Parathyroid adenoma (tissue), 2 donors: ENCODE measurements around the gene PCED1B.

Source experiments
- H2AFZ ChIP-seq: fragments of 300-600 bp; sonication (generic); one replicate; pipeline ENCODE4 v1.7.0; 2017; ENCODE audit warnings: antibody characterized with exemption, mild to moderate bottlenecking
- H3K27ac ChIP-seq: fragments of 300-600 bp; sonication (generic); one replicate; pipeline ENCODE4 v1.7.0; 2017
- H3K27me3 ChIP-seq: fragments of 300-600 bp; sonication (generic); one replicate; pipeline ENCODE4 v1.7.0; 2017; ENCODE audit warnings: low read length; ENCODE audit not compliant: control insufficient read depth, insufficient read depth
- H3K36me3 ChIP-seq: fragments of 300-600 bp; sonication (generic); one replicate; pipeline ENCODE4 v1.7.0; 2017; ENCODE audit warnings: low read length; ENCODE audit not compliant: control insufficient read depth, insufficient read depth
- H3K4me1 ChIP-seq: fragments of 300-600 bp; sonication (generic); one replicate; pipeline ENCODE4 v1.7.0; 2017; ENCODE audit warnings: control low read depth
- H3K4me2 ChIP-seq: fragments of 300-600 bp; sonication (generic); one replicate; pipeline ENCODE4 v1.7.0; 2017; ENCODE audit warnings: low read length
- H3K4me3 ChIP-seq: fragments of 300-600 bp; sonication (generic); one replicate; pipeline ENCODE4 v1.7.0; 2017; ENCODE audit warnings: low read depth, low read length
- H3K79me2 ChIP-seq: fragments of 300-600 bp; sonication (generic); one replicate; pipeline ENCODE4 v1.7.0; 2017; ENCODE audit warnings: control low read depth
- H3K9ac ChIP-seq: fragments of 300-600 bp; sonication (generic); one replicate; pipeline ENCODE4 v1.7.0; 2017; ENCODE audit warnings: mild to moderate bottlenecking
- H3K9me3 ChIP-seq: fragments of 300-600 bp; sonication (generic); one replicate; pipeline ENCODE4 v1.7.0; 2017; ENCODE audit warnings: low read length; ENCODE audit not compliant: control insufficient read depth
- CTCF ChIP-seq: fragments of 300-600 bp; sonication (generic); IDR thresholded peaks from one replicate; pipeline ENCODE4 v1.7.0; 2017; ENCODE audit warnings: antibody characterized with exemption, mild to moderate bottlenecking
- donor health status: primary hyperparathyroidism.

Gene PCED1B

DNA sequence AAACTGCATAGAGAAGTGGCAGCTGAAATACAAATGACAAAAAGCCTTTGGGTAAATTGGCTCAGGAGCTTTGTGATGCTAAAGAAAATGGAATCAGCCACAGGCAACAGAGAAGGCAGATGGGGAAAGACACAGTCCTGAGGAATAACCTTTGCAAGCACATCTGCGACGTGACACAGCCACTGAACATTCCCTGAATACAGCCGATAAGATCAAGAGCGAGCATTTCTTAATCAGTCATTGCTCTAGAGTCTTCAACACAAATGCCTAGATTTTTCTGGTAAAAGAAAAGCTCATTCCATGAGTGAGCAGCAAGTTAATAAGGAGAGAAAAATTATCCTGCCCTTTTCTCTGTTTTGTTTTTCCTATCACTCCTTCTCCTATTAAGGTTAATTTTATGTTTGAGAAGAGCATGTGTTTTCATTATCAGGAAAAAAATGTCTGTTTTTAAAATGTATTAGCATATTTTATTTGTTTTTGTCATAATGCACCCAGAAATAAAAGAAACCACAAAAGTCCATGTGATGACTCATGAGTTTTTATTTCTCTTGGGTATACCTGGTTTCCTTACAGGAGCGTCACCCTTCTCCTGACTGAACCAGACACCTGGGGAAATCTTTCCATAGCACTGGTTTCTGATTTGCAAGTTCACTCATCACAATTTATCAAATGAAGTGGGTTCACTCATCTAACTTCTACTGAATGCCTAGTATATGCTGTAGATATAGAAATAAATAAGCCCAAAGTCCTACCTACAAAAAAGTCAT, 45.4 kb upstream of the PCED1B start:
- H3K4me2 ChIP-seq: no peak overlapping the region
- H3K9me3 ChIP-seq: no peaks in the 10 kb centered on the region
- TF ChIP-seq CTCF: no peak
- no peak overlapping the region for H2AFZ ChIP-seq
- no peak overlapping the region for H3K4me3 ChIP-seq
- peaks cover 2% of the 10 kb centered on the region for H3K4me1 ChIP-seq
- no peaks in the 10 kb centered on the region for H3K36me3 ChIP-seq
- H3K27me3 ChIP-seq: no peaks in the 10 kb centered on the region
- H3K9ac ChIP-seq: no peak overlapping the region
- no peak overlapping the region for H3K27ac ChIP-seq
- H3K79me2 ChIP-seq: no peaks in the 10 kb centered on the region

DNA sequence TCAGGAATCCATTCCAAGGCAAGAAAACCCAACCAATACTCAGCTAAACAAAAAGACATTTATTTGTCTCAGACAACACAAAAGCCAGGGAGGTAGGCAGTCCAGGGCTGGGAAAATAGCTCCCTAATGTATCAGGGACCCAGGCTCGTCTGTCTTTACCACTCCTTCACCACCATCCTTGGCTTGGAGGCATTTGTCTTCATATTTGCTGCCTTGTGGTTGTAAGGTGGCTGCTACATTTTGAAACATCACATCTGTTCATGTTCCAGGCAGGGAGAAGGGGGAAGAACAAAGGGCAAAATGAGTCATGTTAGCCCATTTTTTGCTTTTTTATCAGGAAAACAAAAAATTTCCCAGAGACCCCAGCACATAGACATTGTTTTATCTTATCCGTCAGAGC, 44.8 kb upstream of the PCED1B start:
- Histone ChIP-seq H3K4me3 (no peak overlapping the region), H3K4me2 (no peak overlapping the region), H3K27me3 (no peaks in the 10 kb centered on the region), H3K79me2 (no peaks in the 10 kb centered on the region), H3K36me3 (no peaks in the 10 kb centered on the region), H3K27ac (no peak overlapping the region), H3K9ac (no peak overlapping the region), H2AFZ (no peak overlapping the region), H3K9me3 (no peaks in the 10 kb centered on the region), H3K4me1 (peaks cover 2% of the 10 kb centered on the region)
- TF ChIP-seq CTCF: no peak

DNA sequence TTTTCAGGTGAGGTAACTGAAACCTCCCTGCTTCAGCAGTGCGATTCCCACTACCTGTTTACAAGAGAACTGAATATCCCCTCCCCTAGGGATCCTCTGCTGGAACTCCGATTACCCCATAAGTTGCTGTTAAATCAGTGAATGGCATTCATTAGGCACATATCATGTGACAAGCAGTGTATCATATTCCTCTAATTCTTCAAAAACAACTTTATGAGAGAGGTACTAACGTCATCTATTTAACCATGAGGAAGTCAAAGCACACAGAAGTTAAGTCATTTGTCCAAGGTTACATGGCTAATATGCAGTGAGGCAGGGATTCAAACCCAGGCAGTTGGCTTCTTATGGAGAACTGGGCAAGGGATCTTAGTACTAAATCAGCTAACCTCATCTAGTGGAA, 43.9 kb upstream of the PCED1B start:
- no peaks in the 10 kb centered on the region for H3K27me3 ChIP-seq
- no peaks in the 10 kb centered on the region for H3K9me3 ChIP-seq
- no peak overlapping the region for H3K9ac ChIP-seq
- H3K36me3 ChIP-seq: no peaks in the 10 kb centered on the region
- no peak overlapping the region for H2AFZ ChIP-seq
- no peaks in the 10 kb centered on the region for H3K79me2 ChIP-seq
- TF ChIP-seq CTCF: no peak
- H3K4me3 ChIP-seq: no peak overlapping the region
- H3K4me1 ChIP-seq: peaks cover 2% of the 10 kb centered on the region
- H3K27ac ChIP-seq: no peak overlapping the region
- no peak overlapping the region for H3K4me2 ChIP-seq

- Histone ChIP-seq H3K27me3 (no peaks in the 10 kb centered on the region), H2AFZ (no peak overlapping the region)
- TF ChIP-seq CTCF: no peak
These were observed 41.1 kb upstream of the PCED1B start for GRCh38 chr12:47038270-47038748.

DNA sequence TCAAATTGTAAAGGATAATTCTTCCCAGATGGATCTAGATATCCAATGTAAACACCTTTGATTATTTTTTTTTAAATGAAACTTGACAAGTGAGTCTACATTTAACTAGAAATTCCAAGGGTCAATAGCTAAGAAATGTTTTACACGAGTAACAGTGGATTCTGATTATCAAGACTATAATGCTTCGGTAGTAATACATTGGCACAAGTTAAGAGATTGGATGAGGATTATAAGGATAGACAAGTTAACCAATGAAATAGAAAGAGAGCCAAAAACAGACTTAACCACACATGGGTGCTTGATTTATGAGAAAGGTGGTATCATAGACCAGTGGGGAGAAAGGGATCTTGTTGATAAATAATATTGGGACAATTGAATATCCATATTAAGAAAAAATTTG, 40.3 kb upstream of the PCED1B start:
- no peaks in the 10 kb centered on the region for H3K9me3 ChIP-seq
- no peak overlapping the region for H2AFZ ChIP-seq
- no peak overlapping the region for H3K27ac ChIP-seq
- no peak overlapping the region for H3K9ac ChIP-seq
- no peaks in the 10 kb centered on the region for H3K27me3 ChIP-seq
- no peaks in the 10 kb centered on the region for H3K79me2 ChIP-seq
- TF ChIP-seq CTCF: no peak
- H3K4me3 ChIP-seq: no peak overlapping the region
- H3K4me2 ChIP-seq: no peak overlapping the region
- no peaks in the 10 kb centered on the region for H3K36me3 ChIP-seq
- peaks cover 2% of the 10 kb centered on the region for H3K4me1 ChIP-seq

More at GRCh38 chr12:47038270-47038748, 41.1 kb upstream of the PCED1B start:
- Histone ChIP-seq H3K9ac (no peak overlapping the region), H3K79me2 (no peaks in the 10 kb centered on the region), H3K9me3 (no peaks in the 10 kb centered on the region), H3K4me3 (no peak overlapping the region), H3K27ac (no peak overlapping the region), H3K36me3 (no peaks in the 10 kb centered on the region), H3K4me2 (no peak overlapping the region), H3K4me1 (peaks cover 2% of the 10 kb centered on the region)
